ENCODE results near the gene TMEM151B.

GRCh38 chr6:44258325-44258863 is 11.9 kb upstream of the TMEM151B start:
- TF ChIP-seq, protein P1, sequence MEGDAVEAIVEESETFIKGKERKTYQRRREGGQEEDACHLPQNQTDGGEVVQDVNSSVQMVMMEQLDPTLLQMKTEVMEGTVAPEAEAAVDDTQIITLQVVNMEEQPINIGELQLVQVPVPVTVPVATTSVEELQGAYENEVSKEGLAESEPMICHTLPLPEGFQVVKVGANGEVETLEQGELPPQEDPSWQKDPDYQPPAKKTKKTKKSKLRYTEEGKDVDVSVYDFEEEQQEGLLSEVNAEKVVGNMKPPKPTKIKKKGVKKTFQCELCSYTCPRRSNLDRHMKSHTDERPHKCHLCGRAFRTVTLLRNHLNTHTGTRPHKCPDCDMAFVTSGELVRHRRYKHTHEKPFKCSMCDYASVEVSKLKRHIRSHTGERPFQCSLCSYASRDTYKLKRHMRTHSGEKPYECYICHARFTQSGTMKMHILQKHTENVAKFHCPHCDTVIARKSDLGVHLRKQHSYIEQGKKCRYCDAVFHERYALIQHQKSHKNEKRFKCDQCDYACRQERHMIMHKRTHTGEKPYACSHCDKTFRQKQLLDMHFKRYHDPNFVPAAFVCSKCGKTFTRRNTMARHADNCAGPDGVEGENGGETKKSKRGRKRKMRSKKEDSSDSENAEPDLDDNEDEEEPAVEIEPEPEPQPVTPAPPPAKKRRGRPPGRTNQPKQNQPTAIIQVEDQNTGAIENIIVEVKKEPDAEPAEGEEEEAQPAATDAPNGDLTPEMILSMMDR (IDR thresholded peaks at IDR 0.05; ENCODE audit: poor library complexity) = no peak
- no peak for TF ChIP-seq EZH2 (IDR thresholded peaks at IDR 0.05; ENCODE audit: borderline replicate concordance)
